Hypothalamus (tissue), 51 donors: Measurements from ENCODE around the gene ACSL5.
A peak's percentile ranks its signal among the peaks of the same experiment; 100 is the strongest.
"Not testable (repeated sequence)": the region's sequence is repeated elsewhere in the genome, so short reads cannot be mapped to it uniquely, and the experiment has no call there.

ENCODE experiments used
- DNase-seq, 51 donors: peaks; one replicate each; lab custom pipeline; 2025; lab: John Stamatoyannopoulos, UW

ACSL5 gene

DNA sequence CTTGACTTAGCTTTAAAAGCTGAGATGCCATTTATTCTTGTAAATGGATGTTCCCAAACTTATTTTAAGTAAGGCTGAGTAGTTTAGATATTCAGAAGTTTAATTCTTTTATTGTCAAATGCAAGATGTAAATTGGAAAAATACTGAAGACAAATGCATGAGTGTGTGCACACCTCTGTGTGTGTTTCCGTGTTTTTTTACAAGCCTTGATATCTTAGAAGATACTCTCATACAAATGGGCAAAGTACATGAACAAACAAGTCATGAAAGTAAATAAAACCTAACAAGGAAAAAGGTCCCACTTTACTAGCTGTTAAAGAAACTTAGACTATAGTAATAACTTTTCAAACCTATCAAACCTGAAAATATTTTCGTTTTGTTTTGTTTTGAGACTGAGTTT lies 29.0 kb downstream of the ACSL5 start:
- no peak for DNase-seq

DNA sequence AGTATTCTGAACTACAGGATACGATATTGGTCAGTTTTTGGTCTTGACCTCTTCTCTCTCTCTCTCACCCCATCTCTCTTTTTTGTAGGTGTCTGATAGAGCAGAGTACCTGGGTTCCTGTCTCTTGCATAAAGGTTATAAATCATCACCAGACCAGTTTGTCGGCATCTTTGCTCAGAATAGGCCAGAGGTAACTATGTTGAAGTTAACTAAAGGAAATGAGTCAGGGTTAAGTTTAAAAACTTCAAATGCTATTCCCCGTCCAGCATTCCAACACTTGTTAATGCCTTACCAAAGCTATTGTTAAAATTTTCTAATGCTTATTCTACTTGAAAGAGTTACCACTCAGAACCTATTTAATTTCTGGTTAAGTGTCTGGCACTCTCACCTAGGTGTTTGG lies 30.7 kb downstream of the ACSL5 start:
- no peak for DNase-seq

DNA sequence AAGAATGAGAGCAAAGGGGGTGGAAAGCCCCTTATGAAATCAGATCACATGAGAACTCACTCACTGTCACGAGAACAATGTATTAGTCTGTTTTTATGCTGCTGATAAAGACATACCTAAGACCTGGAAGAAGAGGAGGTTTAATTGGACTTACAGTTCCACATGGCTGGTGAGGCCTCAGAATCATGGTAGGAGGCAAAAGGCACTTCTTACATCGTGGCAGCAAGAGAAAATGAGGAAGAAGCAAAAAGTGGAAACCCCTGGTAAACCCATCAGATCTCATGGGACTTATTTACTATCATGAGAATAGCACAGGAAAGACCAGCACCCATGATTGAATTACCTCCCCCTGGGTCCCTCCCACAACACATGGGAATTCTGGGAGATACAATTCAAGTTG lies 32.9 kb downstream of the ACSL5 start:
- DNase-seq: not testable (repeated sequence)

DNA sequence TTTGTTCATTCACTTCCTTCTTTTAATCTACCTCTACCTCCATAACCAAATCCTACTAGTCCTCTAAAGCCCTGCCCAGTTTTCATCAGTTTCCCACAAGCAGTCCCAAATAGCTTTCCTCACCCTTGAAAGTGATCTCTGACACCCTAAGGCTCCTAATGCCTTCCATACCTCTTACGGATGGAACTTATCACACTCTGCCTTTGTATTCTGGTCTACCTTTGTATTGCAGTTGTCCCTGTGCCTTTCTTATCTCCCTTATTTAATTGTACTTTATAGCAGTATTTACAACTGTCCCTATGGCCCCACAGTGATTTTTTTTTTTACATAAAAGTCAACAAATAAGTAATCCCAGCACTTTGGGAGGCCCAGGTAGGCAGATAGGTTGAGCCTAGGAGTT lies 33.8 kb downstream of the ACSL5 start:
- DNase-seq: no peak

DNA sequence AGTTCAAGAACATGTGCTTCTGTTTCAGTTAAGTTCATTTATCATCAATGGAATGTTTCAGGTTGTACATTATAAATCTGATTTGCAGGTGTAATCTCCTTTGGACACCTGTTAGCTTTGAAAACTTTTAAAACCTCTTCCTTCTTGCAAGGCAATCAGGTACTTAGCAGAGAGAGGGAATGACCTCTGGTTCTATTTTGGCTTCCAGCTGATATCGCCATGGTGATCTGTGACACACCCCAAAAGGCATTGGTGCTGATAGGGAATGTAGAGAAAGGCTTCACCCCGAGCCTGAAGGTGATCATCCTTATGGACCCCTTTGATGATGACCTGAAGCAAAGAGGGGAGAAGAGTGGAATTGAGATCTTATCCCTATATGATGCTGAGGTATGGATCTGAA lies 35.4 kb downstream of the ACSL5 start:
- no peak for DNase-seq

DNA sequence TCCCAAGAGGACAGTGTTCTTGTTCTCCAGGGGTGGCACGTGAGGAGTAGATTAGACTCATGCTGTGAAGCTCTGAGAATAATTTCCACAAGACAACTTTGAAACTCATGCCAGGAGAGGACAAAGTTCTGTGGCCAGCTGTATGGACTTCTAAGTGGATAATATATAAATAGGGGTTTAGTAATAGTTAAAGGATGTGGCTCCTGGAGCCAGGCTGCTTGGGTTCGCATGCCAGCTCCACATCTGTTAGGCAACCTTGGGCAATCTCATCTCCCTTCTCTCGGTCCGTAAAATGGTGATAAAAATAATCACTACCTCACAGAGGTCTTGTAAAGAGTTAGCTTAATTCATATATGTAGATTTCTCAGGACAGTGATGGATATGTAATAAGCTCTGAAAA lies 35.8 kb downstream of the ACSL5 start:
- no peak for DNase-seq

DNA sequence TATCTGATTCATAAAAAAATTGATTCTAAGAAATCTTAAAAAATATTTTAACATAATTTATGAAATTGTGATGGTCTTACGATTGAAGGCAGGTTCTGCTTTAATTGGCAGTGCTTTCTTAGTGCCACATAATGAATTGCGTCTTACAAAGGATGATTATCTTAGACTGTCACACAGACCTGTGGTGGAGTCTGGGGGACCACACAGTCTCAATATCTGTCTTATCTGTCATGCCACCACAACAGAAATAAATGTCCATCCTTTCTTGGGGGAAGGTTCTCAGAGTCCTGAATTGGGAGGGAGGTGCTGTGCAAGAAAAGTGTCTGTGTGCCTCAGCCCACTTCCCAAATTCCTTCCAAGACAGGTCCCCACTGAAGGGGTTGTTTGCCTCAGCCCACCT lies 38.8 kb downstream of the ACSL5 start:
- DNase-seq: no peak

DNA sequence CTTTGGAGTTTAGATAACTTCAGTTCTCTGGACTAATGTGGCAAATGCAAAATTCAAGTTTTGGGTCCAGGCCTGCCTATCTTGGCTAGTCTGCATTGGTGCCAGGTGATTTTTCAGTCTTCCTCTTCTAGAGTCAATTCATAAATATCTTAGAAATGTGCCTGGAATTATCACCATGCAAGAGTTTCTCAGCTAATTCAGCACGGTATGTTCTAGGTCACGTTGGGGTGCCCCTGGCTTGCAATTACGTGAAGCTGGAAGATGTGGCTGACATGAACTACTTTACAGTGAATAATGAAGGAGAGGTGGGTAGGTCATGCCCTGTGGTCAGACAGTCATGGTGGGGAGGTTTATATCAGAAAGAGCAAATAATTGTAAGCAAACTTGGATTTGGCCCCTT lies 47.8 kb downstream of the ACSL5 start:
- no peak for DNase-seq

DNA sequence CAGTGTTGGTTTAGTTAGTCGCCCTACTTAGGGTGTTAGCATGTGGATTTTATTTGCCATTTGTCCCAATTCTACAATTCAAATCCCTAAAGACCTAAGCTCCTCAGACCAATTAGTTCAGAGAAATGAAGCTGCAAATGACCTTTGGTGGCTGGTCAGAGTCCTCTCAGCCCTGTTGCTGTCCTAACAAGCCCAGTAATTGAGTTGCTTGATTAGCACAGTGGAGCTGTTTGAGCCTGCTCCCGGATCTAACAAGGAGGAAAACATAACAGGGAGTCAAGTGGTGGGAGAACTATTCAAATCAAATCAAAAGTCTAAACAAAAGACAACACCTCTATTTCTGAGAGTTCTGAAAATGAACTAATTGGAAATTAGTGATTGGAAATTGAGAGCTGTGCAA lies 50.7 kb downstream of the ACSL5 start:
- no peak for DNase-seq

DNA sequence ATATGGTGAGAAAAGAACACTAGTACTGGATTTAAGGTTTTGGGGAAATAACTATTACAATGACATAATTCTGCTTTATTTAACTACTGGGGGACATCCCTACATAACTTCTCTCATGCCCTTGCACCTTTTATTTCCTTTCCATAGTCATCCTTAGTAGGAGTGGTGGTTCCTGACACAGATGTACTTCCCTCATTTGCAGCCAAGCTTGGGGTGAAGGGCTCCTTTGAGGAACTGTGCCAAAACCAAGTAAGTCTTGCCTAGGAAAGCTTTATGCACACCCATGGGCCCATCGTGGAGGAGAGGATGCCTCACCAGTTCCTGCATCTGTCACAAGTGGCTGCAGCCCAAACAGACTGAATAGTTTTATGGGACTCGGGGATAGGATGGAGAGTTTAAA lies 52.2 kb downstream of the ACSL5 start:
- no peak for DNase-seq

DNA sequence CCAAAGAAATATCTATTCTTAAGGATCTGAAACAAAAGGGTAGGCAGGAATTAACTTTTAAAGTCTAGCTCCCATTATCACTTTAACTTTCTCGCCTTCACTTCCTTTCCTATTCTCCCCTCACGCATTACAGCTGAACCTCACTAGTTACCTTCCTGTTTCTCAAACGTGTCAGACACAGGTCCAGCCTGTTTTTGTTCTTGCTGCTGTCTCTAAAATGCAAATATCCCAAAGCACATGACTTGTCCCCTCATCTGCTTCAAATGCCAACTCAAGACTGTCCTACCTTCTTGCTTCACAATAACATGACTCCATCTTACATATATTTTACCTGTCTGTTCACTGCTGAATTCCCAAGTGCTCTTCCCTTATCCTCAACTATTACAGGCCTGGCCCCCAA lies 55.2 kb downstream of the ACSL5 start:
- no peak for DNase-seq

DNA sequence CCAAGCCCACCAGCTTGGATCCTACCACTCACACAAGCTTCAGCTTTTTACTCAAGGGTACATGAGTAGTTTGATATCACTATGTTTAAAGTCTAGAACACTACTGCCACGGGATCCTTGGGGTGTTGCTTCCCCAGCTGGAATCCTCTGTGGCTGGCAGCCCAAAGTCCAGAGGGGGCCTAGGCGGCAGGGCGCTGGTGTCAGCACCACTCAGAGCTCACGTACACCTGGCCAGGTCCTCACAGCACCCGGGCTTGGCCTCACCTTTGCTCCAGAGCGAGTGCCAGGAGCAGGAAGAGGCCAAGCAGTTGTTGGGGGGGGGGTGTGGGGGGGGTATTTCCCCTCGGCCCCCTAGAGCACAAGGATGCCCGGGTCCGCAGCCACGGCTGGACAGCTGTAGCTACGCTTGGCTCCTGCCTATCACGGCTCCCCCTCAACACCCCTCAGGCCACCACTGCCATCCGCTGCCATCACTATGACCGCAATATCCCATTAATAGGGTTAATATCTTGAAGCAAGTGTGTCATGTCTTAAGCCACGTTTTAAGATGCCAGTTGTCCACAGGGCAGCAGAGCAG lies 55.8 kb downstream of the ACSL5 start:
- no peak for DNase-seq

DNA sequence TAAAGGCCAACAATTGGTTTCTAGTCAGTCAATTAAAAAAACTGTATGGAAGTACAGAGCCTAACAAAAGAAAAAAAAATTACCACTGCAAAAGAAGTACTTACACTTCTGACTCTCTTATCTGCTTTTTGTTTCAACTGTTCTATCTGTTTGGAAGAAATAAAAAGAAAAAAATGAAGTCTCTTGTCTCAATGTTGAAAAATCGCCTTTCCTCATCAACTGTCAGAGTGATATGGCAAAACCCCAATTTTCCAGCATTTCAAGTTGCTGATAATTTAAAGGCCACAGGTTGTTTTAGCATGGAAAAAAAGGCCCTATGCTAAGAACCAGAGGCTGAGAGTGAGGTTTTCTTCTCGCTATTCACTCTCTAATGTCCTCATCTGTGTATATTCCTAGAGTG lies 59.2 kb downstream of the ACSL5 start:
- no peak for DNase-seq

DNA sequence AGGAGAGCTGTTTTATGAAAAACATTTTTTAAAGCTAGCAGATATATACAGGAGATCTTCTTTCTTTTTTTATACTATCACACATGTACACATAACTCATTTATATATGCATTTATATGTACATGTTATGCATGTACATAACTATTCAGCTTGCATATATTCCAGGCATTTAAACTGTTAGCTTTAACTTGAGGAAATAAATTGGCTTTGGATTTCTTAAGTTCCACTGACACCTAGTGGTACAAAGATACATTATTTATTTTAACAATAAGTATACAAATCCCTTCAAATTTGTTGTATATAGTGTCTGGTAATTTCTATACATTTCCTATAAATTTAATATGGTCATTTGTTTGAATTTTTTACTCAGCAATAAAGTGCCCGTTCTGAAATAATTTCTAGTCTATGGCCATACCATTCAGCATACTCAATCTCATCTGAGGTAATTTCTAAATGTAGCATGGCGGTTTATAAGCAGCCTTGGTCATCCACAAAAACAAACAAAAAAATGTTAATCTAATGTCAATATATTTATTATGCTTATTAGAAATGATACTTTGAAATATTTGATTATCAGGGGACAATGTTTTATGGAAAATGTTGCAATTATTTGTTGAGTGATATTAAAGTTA lies 61.2 kb downstream of the ACSL5 start:
- no peak for DNase-seq

DNA sequence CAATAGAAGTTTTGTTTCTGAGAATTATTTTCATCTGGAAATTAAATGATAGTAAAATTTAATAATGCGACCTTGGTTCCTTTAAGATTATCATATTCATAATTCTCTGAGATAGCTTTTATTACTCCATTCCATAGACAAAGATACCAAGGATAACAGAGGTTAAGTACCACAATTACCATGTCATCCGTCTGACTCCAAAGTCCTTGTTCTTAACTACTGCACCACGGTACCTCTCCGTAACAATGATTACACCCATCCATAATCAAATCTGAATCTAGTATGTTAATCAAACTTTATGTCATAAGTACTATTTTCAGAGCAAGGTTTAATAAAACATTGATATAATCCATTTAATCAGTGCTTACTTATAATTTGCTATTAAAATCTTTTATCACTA lies 64.4 kb downstream of the ACSL5 start:
- no peak for DNase-seq

DNA sequence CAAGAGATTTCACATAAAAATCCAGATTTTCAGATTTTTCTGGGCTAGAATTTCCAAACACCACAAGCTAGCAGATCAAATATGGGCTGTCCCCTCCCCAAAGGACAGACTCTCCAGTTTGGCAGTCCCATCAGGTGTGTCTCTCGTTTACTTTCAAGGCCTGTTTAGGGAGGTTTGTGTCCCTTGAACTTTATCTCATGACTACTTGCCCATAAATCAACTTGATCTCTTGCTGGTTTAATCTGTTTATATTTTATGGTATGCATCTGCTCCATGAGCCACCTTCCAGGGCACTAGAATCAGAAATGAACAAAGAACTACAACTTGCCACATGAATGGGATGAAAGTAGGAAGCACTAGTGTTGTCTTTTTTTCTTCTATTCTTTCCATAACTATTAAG lies 67.6 kb downstream of the ACSL5 start:
- DNase-seq: no peak

DNA sequence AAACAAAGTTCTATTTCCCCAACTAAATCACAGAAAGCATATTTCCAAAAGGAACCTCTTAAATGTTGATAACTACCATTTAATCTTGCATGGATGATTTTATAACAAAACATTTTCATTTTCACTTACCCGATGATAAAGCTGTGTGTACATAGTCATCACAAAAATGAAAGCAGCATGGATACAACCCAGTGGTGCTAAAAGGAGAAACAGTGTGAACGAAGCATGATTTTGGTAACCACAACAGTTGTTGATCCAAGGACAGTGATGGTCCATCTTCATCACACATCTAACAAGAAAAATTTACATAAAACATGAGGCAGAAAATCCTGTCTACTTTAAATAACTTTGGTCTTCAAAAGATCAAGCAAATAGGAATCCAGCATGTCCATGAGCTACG lies 68.1 kb downstream of the ACSL5 start:
- DNase-seq: no peak

DNA sequence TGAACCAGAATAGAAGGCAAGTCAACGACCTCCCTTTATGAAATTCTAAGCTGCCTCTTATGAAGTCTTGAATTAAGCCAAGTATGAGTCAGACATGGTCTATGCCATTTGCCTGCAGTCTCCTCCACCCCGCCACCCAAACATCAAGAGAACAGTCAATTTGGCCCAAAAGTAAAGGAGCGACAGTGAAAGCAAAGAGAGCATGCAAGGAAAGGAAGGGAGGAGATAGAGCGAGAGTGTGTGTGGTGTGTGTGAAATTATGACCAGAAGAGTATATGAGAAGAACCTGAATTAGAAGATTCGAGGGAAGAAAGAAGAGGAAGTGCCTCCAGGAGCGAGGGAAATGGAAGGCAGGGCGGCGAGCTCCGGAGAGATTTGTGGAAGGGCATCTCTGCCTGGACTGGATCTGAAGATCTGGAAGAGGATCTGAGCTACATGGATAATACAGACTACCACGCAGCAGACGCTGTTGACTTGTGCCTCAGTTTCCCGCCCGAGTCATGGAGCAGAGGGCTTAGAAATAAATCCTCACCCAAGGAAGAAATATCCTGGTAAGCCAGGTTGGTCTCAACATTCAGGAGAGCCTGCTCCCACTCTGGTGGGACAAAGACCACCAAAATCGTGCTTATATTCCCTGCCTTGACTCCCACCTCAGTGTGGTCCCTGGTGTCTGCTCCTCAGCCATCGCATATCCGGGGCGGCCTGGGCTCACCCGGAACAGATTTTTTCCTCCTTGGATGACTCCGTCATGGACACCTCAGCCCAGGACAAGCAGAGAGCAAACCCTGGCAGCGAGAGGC lies 72.3 kb downstream of the ACSL5 start:
- DNase-seq: peak in 5 of 51 donors; percentile 4 to 53 (median 11)

DNA sequence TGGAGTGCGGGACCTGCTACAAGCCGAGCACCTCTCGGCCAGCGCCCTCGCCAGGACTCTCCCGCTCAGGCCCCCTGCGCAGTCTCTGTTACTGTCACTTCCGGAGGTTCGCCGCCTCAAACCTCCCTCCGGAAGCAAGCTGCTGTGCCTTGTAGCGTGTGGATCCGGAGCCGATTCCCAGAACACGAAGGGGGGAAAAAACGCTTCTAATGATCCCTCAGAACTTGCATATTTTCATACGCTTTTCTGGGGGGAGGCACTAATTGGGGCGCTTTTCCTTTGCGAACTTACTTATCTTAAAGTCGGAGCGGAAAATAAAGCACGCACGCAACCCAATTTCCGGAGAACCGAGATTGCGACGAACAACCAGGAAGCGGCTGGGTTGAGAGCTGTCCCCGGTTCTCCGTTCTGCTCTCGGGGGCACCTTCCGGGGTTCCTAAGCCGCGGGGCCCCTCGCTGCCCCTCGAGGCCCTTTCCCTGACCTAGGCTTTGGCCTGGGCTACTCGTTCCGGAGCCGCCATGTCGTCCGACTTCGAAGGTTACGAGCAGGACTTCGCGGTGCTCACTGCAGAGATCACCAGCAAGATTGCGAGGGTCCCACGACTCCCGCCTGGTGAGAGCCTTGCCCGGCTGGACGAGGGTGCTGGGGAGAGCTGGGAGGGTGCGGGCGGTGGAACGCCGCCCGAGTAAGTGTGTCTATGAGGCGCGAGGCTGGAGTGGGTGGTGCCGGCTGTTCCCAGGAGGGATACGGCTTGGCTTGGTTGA lies 73.1 kb downstream of the ACSL5 start, which contains the start of the genes VTI1A and ZDHHC6:
VTI1A (plus strand) TSS at position 361 of the 765 bp plus-strand sequence; CDS start at position 520, 159 bp downstream.
ZDHHC6 (minus strand) TSS at position 60 of the 765 bp plus-strand sequence. CDS start 1,478 bp downstream, outside the sequence.
- peak; percentile 37 to 97 (median 77) for DNase-seq

DNA sequence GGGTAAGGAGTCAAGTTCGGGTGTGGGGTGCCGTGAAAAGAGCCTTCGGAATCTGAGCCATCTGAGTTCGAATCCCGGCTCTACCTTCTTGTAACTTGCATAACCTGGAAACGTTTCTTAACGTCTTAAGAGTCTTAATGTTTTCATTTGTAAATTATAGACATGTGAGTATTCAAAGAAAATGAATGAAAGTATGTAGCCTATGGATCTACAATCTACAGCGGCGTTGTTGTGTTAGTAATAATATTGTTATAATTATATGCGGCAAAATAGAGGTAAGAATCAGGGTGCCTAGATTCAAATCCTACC lies 73.7 kb downstream of the ACSL5 start:
- DNase-seq: no peak

DNA sequence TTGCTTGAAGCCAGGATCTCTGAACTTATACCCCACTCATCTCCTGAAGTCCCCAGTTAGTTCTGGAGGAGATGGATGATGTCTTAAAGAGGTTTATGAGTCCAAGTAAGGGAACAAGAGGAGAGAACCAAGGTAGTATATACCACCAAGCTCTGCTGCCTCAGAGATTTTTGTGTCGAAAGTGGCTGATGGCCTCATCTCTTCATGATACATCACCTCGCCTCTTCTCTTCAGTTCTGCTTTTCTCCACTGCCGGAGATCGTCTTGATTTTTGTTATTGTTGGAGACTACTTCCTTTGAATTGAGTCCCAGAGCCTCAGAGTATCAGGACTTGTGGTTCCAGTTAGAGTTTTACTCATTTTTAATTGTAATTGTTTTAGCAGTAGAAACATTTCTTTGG lies 75.0 kb downstream of the ACSL5 start:
- no peak for DNase-seq
